HCT116 (cell line): Measurements from ENCODE around the gene COL23A1.

ENCODE experiments used
- ATF3 ChIP-seq: IDR thresholded peaks from 2 replicates; pipeline ENCODE4 v1.6.1; 2012
- CBX3 ChIP-seq: IDR thresholded peaks from 2 replicates; pipeline ENCODE4 v1.6.1; 2012; ENCODE audit warnings: low read depth
- CTCF ChIP-seq, 3 experiments: fragments of 200-600 bp in 1 of 3; sonication (generic) in 1 of 3; IDR thresholded peaks in 2 of 3; conservative IDR thresholded peaks in 1 of 3; 2 replicates each; pipeline ENCODE4 v1.5.1; 2012 to 2017; ENCODE audit warnings: low read depth in 2 of 3, low read length in 2 of 3, antibody characterized with exemption in 1 of 3, borderline replicate concordance in 1 of 3, control low read depth in 1 of 3, mild to moderate bottlenecking in 1 of 3, mixed read lengths in 1 of 3, mixed run types in 1 of 3, moderate library complexity in 1 of 3; ENCODE audit not compliant: insufficient read depth in 1 of 3
- EZH2 ChIP-seq: fragments of 200-600 bp; sonication (generic); IDR thresholded peaks from 2 replicates; pipeline ENCODE4 v1.6.1; 2017; ENCODE audit warnings: antibody characterized with exemption, mixed run types
- EZH2phosphoT487 ChIP-seq: fragments of 200-600 bp; IDR thresholded peaks from 2 replicates; pipeline ENCODE4 v1.6.1; 2018; ENCODE audit warnings: antibody characterized with exemption, borderline replicate concordance
- JUND ChIP-seq: IDR thresholded peaks from 2 replicates; pipeline ENCODE4 v1.6.1; 2012
- POLR2A ChIP-seq: IDR thresholded peaks from 2 replicates; pipeline ENCODE4 v1.7.0; 2011; ENCODE audit warnings: borderline replicate concordance; ENCODE audit not compliant: insufficient read depth, insufficient read length; ENCODE audit errors: extremely low read depth
- SRF ChIP-seq: IDR thresholded peaks from 2 replicates; pipeline ENCODE4 v1.6.1; 2012; ENCODE audit warnings: low read depth
- ZFX ChIP-seq: fragments of 450-650 bp; IDR thresholded peaks from 2 replicates; pipeline ENCODE4 v1.6.1; 2017
- TF ChIP-seq, protein P1 (sequence below): IDR thresholded peaks from 2 replicates; pipeline ENCODE4 v1.6.1; 2011; ENCODE audit warnings: mild to moderate bottlenecking, low read length, moderate library complexity; ENCODE audit not compliant: insufficient replicate concordance; ENCODE audit errors: extremely low read depth
- TF ChIP-seq, protein P2 (sequence below): IDR thresholded peaks from 2 replicates; pipeline ENCODE4 v1.6.1; 2012
- TF ChIP-seq, protein P3 (sequence below): IDR thresholded peaks from 2 replicates; pipeline ENCODE4 v1.6.1; 2012; ENCODE audit warnings: low read depth

DNA sequence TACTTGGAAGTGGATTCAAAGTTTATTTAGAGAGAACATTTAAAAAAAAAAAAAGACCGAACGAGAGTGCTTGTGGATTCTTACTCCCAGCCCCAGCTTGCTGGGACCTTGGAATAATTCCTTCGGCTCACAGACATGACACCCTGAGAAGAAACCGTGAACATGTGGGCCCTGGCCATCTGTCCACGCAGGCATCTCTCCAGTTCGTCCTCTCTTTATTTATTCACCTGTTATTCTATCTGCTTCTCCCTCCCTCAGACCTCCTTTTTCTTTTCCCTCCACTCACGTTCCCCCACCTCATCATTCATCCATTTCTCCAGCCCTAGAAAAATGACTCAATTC, 263.8 kb downstream of the COL23A1 start:
- TF ChIP-seq CTCF (IDR thresholded peaks at IDR 0.05 in 2 of 3, conservative IDR thresholded peaks at IDR 0.05 in 1 of 3; ENCODE audit: borderline replicate concordance in 1 of 3, insufficient read depth in 1 of 3, low read depth in 2 of 3, low read length in 2 of 3) = no peak
- no peak for TF ChIP-seq ZFX
- no peak for TF ChIP-seq POLR2A
- no peak for TF ChIP-seq EZH2phosphoT487
- TF ChIP-seq JUND = no peak
- TF ChIP-seq, protein P1, sequence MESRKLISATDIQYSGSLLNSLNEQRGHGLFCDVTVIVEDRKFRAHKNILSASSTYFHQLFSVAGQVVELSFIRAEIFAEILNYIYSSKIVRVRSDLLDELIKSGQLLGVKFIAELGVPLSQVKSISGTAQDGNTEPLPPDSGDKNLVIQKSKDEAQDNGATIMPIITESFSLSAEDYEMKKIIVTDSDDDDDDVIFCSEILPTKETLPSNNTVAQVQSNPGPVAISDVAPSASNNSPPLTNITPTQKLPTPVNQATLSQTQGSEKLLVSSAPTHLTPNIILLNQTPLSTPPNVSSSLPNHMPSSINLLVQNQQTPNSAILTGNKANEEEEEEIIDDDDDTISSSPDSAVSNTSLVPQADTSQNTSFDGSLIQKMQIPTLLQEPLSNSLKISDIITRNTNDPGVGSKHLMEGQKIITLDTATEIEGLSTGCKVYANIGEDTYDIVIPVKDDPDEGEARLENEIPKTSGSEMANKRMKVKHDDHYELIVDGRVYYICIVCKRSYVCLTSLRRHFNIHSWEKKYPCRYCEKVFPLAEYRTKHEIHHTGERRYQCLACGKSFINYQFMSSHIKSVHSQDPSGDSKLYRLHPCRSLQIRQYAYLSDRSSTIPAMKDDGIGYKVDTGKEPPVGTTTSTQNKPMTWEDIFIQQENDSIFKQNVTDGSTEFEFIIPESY = no peak
- TF ChIP-seq, protein P2, sequence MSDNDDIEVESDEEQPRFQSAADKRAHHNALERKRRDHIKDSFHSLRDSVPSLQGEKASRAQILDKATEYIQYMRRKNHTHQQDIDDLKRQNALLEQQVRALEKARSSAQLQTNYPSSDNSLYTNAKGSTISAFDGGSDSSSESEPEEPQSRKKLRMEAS = no peak
- TF ChIP-seq EZH2 = no peak
- no peak for TF ChIP-seq ATF3
- no peak for TF ChIP-seq SRF
- TF ChIP-seq, protein P3, sequence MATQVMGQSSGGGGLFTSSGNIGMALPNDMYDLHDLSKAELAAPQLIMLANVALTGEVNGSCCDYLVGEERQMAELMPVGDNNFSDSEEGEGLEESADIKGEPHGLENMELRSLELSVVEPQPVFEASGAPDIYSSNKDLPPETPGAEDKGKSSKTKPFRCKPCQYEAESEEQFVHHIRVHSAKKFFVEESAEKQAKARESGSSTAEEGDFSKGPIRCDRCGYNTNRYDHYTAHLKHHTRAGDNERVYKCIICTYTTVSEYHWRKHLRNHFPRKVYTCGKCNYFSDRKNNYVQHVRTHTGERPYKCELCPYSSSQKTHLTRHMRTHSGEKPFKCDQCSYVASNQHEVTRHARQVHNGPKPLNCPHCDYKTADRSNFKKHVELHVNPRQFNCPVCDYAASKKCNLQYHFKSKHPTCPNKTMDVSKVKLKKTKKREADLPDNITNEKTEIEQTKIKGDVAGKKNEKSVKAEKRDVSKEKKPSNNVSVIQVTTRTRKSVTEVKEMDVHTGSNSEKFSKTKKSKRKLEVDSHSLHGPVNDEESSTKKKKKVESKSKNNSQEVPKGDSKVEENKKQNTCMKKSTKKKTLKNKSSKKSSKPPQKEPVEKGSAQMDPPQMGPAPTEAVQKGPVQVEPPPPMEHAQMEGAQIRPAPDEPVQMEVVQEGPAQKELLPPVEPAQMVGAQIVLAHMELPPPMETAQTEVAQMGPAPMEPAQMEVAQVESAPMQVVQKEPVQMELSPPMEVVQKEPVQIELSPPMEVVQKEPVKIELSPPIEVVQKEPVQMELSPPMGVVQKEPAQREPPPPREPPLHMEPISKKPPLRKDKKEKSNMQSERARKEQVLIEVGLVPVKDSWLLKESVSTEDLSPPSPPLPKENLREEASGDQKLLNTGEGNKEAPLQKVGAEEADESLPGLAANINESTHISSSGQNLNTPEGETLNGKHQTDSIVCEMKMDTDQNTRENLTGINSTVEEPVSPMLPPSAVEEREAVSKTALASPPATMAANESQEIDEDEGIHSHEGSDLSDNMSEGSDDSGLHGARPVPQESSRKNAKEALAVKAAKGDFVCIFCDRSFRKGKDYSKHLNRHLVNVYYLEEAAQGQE = no peak
- no peak for TF ChIP-seq CBX3
